HepG2 (cell line): Measurements from ENCODE around the gene FAM171A2. TPM values are rescaled to one million over a fixed set of nuclear protein-coding genes. Genes with fewer than 3 reads are reported as not detected.
A peak's percentile ranks its signal among the peaks of the same experiment; 100 is the strongest.

Experiments used
- ATAC-seq: fragments of 200-7000 bp; cut with Tn5 transposase; 3 replicates; pipeline ENCODE4 v1.9.1; 2020; ENCODE audit warnings: mild to moderate bottlenecking, moderate library complexity
- BruUV-seq: library from RNA; stranded (reverse); fragments of 400-500 nt; replicated peaks from 2 replicates; lab custom pipeline; 2021; lab: Mats Ljungman, UMichigan
- CTCF ChIA-PET: fragments of 300-600 bp; formaldehyde crosslinking; extraction: SDS; loops from one replicate; lab custom pipeline; 2021; ENCODE audit warnings: low total read pairs, inconsistent platforms, low intra/inter-chr PET ratio; lab: Yijun Ruan, JAX
- POLR2A ChIA-PET: fragments of 350-600 bp; sonication (Branson Sonifier 250); formaldehyde crosslinking; loops from one replicate; lab custom pipeline; 2020; ENCODE audit warnings: antibody characterized with exemption, inconsistent platforms; lab: Yijun Ruan, JAX
- DNase-seq: peaks from one replicate; pipeline ENCODE4 v3.0.0-alpha.2; 2015; ENCODE audit warnings: low spot score
- FAIRE-seq: peaks from 3 replicates; lab custom pipeline; 2011; peaks lifted over from hg19 to GRCh38; lab: Jason Lieb, UNC
- H2AFZ ChIP-seq: one replicate; pipeline ENCODE4 v1.6.1; 2011; ENCODE audit warnings: low read length, inconsistent platforms
- H3K27ac ChIP-seq: fragments of 300-600 bp; 3 replicates; pipeline ENCODE4 v1.8.0; 2011; ENCODE audit warnings: mixed run types, mild to moderate bottlenecking, mixed read lengths, low read length, inconsistent platforms; ENCODE audit not compliant: insufficient read depth; ENCODE audit errors: extremely low read length
- H3K27me3 ChIP-seq, 2 experiments: fragments of 200-600 bp in 1 of 2; 2 replicates in 1 of 2; 3 replicates in 1 of 2; pipeline versions ENCODE4 v1.6.0 to v1.8.0; 2011; ENCODE audit warnings: low read length in 2 of 2, mild to moderate bottlenecking in 2 of 2, moderate library complexity in 2 of 2, inconsistent platforms in 1 of 2; ENCODE audit not compliant: insufficient read depth in 2 of 2, control insufficient read depth in 1 of 2
- H3K36me3 ChIP-seq, 2 experiments: fragments of 200-600 bp in 1 of 2; replicated peaks in 1 of 2; 2 replicates in 1 of 2; 3 replicates in 1 of 2; pipeline versions ENCODE4 v1.5.1 to v1.8.0; 2011; ENCODE audit warnings: low read length in 2 of 2, inconsistent platforms in 1 of 2; ENCODE audit not compliant: insufficient read depth in 2 of 2, control insufficient read depth in 1 of 2
- H3K4me1 ChIP-seq: 2 replicates; pipeline ENCODE4 v1.5.1; 2012; ENCODE audit warnings: low read length, inconsistent platforms; ENCODE audit not compliant: insufficient read depth
- H3K4me2 ChIP-seq: 2 replicates; pipeline ENCODE4 v1.6.0; 2011; ENCODE audit warnings: low read depth, low read length, inconsistent platforms
- H3K4me3 ChIP-seq, 3 experiments: fragments of 200-600 bp in 1 of 3; sonication (generic), shearing (Covaris generic) in 1 of 3; replicated peaks in 1 of 3; 2 replicates each; pipeline ENCODE4 v1.5.1; 2011 to 2016; ENCODE audit warnings: low read length in 3 of 3, inconsistent platforms in 2 of 3, low read depth in 2 of 3, mild to moderate bottlenecking in 2 of 3, control low read depth in 1 of 3, mixed read lengths in 1 of 3; ENCODE audit not compliant: insufficient read depth in 1 of 3
- H3K79me2 ChIP-seq: one replicate; pipeline ENCODE4 v1.6.1; 2011; ENCODE audit warnings: low read length, inconsistent platforms; ENCODE audit not compliant: insufficient read depth
- H3K9ac ChIP-seq: 2 replicates; pipeline ENCODE4 v1.6.0; 2011; ENCODE audit warnings: mild to moderate bottlenecking, low read depth, low read length, inconsistent platforms; ENCODE audit not compliant: insufficient read depth
- H3K9me3 ChIP-seq: 2 replicates; pipeline ENCODE4 v1.5.1; 2012; ENCODE audit warnings: mild to moderate bottlenecking, low read length
- H4K20me1 ChIP-seq: 2 replicates; pipeline ENCODE4 v1.6.0; 2011; ENCODE audit warnings: inconsistent platforms, mild to moderate bottlenecking, low read length, moderate library complexity; ENCODE audit not compliant: insufficient read depth
- ARNT ChIP-seq: fragments of 450-650 bp; IDR thresholded peaks from 2 replicates; pipeline ENCODE4 v1.6.1; 2017
- BHLHE40 ChIP-seq: IDR thresholded peaks from 2 replicates; pipeline ENCODE4 v1.6.1; 2011; ENCODE audit warnings: low read length, improper control_type of control experiment
- BORCS8-MEF2B ChIP-seq: sonication (generic); formaldehyde crosslinking; IDR thresholded peaks from 2 replicates; pipeline ENCODE4 v1.8.0; 2022; ENCODE audit warnings: mild to moderate bottlenecking, missing genetic modification reagents
- CBFB ChIP-seq: sonication (generic); formaldehyde crosslinking; IDR thresholded peaks from 2 replicates; pipeline ENCODE4 v1.4.0; 2020; ENCODE audit warnings: missing genetic modification reagents
- CCAR2 ChIP-seq: fragments of 200-400 bp; formaldehyde crosslinking; optimal IDR thresholded peaks from 2 replicates; pipeline ENCODE3; 2018; ENCODE audit warnings: low read depth, mild to moderate bottlenecking, low read length, moderate library complexity
- CCDC6 ChIP-seq: sonication (generic); formaldehyde crosslinking; IDR thresholded peaks from 2 replicates; pipeline ENCODE4 v1.8.1; 2022; ENCODE audit warnings: mild to moderate bottlenecking, missing genetic modification reagents, moderate library complexity
- KAT7 ChIP-seq: IDR thresholded peaks from 2 replicates; pipeline ENCODE4 v1.6.1; 2018; ENCODE audit warnings: borderline replicate concordance, missing compliant biosample characterization
- MAX ChIP-seq: IDR thresholded peaks from 2 replicates; pipeline ENCODE4 v1.6.1; 2012; ENCODE audit warnings: inconsistent platforms
- RFX5 ChIP-seq: IDR thresholded peaks from 2 replicates; pipeline ENCODE4 v1.6.1; 2011; ENCODE audit warnings: low read depth, low read length, improper control_type of control experiment
- SMARCC2 ChIP-seq: fragments of 450-650 bp; IDR thresholded peaks from 2 replicates; pipeline ENCODE4 v1.6.1; 2017; ENCODE audit warnings: antibody characterized with exemption, mild to moderate bottlenecking
- TFE3 ChIP-seq: IDR thresholded peaks from 2 replicates; pipeline ENCODE4 v1.6.1; 2016
- ZEB1 ChIP-seq: IDR thresholded peaks from 2 replicates; pipeline ENCODE4 v1.6.1; 2012; ENCODE audit warnings: mild to moderate bottlenecking, low read depth, inconsistent platforms; ENCODE audit not compliant: insufficient replicate concordance
- ZMYM3 ChIP-seq: sonication (generic); formaldehyde crosslinking; IDR thresholded peaks from 2 replicates; pipeline ENCODE4 v1.5.1; 2020; ENCODE audit warnings: mild to moderate bottlenecking, missing genetic modification reagents
- ZNF264 ChIP-seq: sonication (generic); formaldehyde crosslinking; IDR thresholded peaks from 2 replicates; pipeline ENCODE4 v1.4.0; 2020; ENCODE audit warnings: missing genetic modification reagents
- ZNF296 ChIP-seq: sonication (generic); formaldehyde crosslinking; conservative IDR thresholded peaks from 2 replicates; pipeline ENCODE4 v1.5.0; 2020; ENCODE audit warnings: mild to moderate bottlenecking, missing genetic modification reagents
- ZNF747 ChIP-seq: sonication (generic); formaldehyde crosslinking; IDR thresholded peaks from 2 replicates; pipeline ENCODE4 v1.8.1; 2023; ENCODE audit warnings: missing genetic modification reagents, mild to moderate bottlenecking, borderline replicate concordance
- WGBS: methylation state at CpG from one replicate; pipeline ENCODE4 v1.1.6; 2017; ENCODE audit warnings: low lambda C conversion rate; 5-methylcytosine and 5-hydroxymethylcytosine counted together
- in situ Hi-C: cut with HindIII; loops from 2 replicates; pipeline ENCODE4 v1.10.0; 2017; ENCODE audit warnings: low pct_unique_long_range_greater_than_20kb; ENCODE audit not compliant: extremely low pct_ligation_motif_present
- intact Hi-C: fragments of 100-400 bp; cut with micrococcal nuclease; formaldehyde crosslinking; loops from one replicate; pipeline ENCODE4 v1.10.0; 2022; ENCODE audit not compliant: unreplicated experiment
- polyA plus RNA-seq, 8 experiments: library from polyadenylated mRNA; depleted of rRNA in 3 of 8; stranded (reverse) in 7 of 8; unstranded in 1 of 8; fragments of >200 nt; fragmentation: Illumina TruSeq in 4 of 8; extraction: Trizol in 4 of 8; gene quantifications; 2 replicates each; pipeline versions ENCODE4 v1.2.1 to v1.2.3, GENCODE V29; 2011 to 2016; ENCODE audit warnings: low read depth in 4 of 8, missing spikeins in 1 of 8, mixed read lengths in 1 of 8; ENCODE audit not compliant: insufficient read depth in 1 of 8
- total RNA-seq, 5 experiments: library from RNA; depleted of rRNA; stranded (reverse); fragments of >200 nt; fragmentation: Illumina TruSeq; extraction: Trizol; gene quantifications; 2 replicates each; pipeline ENCODE4 v1.2.3, GENCODE V29; 2016; ENCODE audit warnings: low read depth in 1 of 5
- TF ChIP-seq, protein P1 (sequence below): sonication (generic); formaldehyde crosslinking; IDR thresholded peaks from 2 replicates; pipeline ENCODE4 v1.8.0; 2022; ENCODE audit warnings: mild to moderate bottlenecking, missing genetic modification reagents
- TF ChIP-seq, protein P2 (sequence below): sonication (generic); formaldehyde crosslinking; IDR thresholded peaks from 2 replicates; pipeline ENCODE4 v1.4.0; 2020; ENCODE audit warnings: missing genetic modification reagents

The FAM171A2 gene
- total and polyA plus RNA-seq, 2 of the 13 experiments (the other 11 are each of a cell fraction or from before 2014, with no cell fraction given): 1.8 to 3.6 TPM

DNA sequence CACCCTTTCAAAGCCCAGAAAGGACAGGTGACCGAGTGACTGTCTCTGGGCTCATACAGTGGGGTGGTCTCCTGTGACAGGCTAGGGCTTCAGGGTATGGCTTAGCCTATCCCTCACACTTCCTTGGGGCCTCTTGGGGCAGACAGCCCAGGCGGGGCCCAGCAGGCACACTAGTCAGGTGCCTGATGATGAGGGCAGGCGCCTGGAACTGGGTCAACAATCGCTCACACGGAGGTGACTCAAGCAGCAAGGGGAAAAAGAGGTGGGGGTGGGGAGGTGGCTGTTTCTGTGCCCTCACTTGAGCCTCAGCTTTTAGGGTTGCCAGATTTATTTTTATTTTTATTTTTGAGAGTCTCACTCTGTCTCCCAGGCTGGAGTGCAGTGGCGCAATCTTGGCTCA is 25.0 kb downstream of the FAM171A2 start:
- no peaks in the 10 kb centered on the region for H3K36me3 ChIP-seq
- in situ Hi-C loops: no loop called here
- CTCF ChIA-PET: no interaction called here

GRCh38 chr17:44335968-44336367 is 27.7 kb downstream of the FAM171A2 start:
- Histone ChIP-seq H3K9me3 (no peaks in the 10 kb centered on the region), H3K27me3 (peaks cover 2 to 40% of the 10 kb centered on the region in 2 experiments), H2AFZ (no peak overlapping the region), H3K36me3 (no peaks in the 10 kb centered on the region), H3K79me2 (no peaks in the 10 kb centered on the region), H4K20me1 (no peaks in the 10 kb centered on the region), H3K9ac (no peak overlapping the region), H3K4me1 (peaks cover 22% of the 10 kb centered on the region), H3K27ac (no peak overlapping the region), H3K4me3 (no peak overlapping the region), H3K4me2 (no peak overlapping the region)
- ChIA-PET CTCF (no interaction called here), POLR2A (no interaction called here)
- BruUV-seq: no TSS peak
- FAIRE-seq (no peak), DNase-seq (no peak), ATAC-seq (no peak)
- 21% methylated on average over 5 of the region's 5 CpGs for WGBS
- intact Hi-C loops (no loop called here), in situ Hi-C loops (no loop called here)
- TF ChIP-seq ZNF296 (no peak), BORCS8-MEF2B (no peak), MAX (no peak), CCDC6 (CRISPR knock-in tag) (no peak), TFE3 (CRISPR knock-in tag) (no peak), SMARCC2 (no peak), ZEB1 (no peak), CCAR2 (no peak), CBFB (CRISPR knock-in tag) (no peak), KAT7 (CRISPR knock-in tag) (no peak), RFX5 (no peak), ZNF264 (no peak)
- TF ChIP-seq, protein P1, sequence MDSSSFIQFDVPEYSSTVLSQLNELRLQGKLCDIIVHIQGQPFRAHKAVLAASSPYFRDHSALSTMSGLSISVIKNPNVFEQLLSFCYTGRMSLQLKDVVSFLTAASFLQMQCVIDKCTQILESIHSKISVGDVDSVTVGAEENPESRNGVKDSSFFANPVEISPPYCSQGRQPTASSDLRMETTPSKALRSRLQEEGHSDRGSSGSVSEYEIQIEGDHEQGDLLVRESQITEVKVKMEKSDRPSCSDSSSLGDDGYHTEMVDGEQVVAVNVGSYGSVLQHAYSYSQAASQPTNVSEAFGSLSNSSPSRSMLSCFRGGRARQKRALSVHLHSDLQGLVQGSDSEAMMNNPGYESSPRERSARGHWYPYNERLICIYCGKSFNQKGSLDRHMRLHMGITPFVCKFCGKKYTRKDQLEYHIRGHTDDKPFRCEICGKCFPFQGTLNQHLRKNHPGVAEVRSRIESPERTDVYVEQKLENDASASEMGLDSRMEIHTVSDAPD: no peak
- TF ChIP-seq, protein P2, sequence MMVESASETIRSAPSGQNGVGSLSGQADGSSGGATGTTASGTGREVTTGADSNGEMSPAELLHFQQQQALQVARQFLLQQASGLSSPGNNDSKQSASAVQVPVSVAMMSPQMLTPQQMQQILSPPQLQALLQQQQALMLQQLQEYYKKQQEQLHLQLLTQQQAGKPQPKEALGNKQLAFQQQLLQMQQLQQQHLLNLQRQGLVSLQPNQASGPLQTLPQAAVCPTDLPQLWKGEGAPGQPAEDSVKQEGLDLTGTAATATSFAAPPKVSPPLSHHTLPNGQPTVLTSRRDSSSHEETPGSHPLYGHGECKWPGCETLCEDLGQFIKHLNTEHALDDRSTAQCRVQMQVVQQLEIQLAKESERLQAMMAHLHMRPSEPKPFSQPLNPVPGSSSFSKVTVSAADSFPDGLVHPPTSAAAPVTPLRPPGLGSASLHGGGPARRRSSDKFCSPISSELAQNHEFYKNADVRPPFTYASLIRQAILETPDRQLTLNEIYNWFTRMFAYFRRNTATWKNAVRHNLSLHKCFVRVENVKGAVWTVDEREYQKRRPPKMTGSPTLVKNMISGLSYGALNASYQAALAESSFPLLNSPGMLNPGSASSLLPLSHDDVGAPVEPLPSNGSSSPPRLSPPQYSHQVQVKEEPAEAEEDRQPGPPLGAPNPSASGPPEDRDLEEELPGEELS (CRISPR knock-in tag): no peak

More for the DNA sequence above, 25.0 kb downstream of the FAM171A2 start:
- H3K27ac ChIP-seq: no peak overlapping the region
- TF ChIP-seq ARNT (no peak), ZNF747 (CRISPR knock-in tag) (no peak), ZMYM3 (no peak), BHLHE40 (peak; percentile 32; the same call in 1 of the 2 replicates)
- TF ChIP-seq, all 625 proteins: peak for 1
- H4K20me1 ChIP-seq: no peaks in the 10 kb centered on the region
- WGBS: 26% methylated on average over 3 of the region's 6 CpGs
- DNase-seq (no peak), FAIRE-seq (no peak), ATAC-seq (no peak)
- H2AFZ ChIP-seq: no peak overlapping the region
- no peaks in the 10 kb centered on the region for H3K79me2 ChIP-seq
- no TSS peak for BruUV-seq
- peaks cover 2 to 32% of the 10 kb centered on the region in 2 experiments; a peak in 4 of 5 replicates for H3K27me3 ChIP-seq
- H3K9ac ChIP-seq: no peak overlapping the region
- H3K9me3 ChIP-seq: no peaks in the 10 kb centered on the region
- H3K4me3 ChIP-seq: no peak overlapping the region; a peak in 1 of 6 replicates
- POLR2A ChIA-PET: interaction anchor here (0.8 kb wide), 1 partner anchor 139 kb away, joined by 3 read pairs; the partner anchor contains the start of gene ATXN7L3
- H3K4me2 ChIP-seq: no peak overlapping the region
- intact Hi-C loops: no loop called here
- H3K4me1 ChIP-seq: peaks cover 19% of the 10 kb centered on the region
